ENCODE results near the gene CBY2.
A peak's percentile ranks its signal among the peaks of the same experiment; 100 is the strongest.
"Not testable (repeated sequence)": the region's sequence is repeated elsewhere in the genome, so short reads cannot be mapped to it uniquely, and the experiment has no call there.

The CBY2 gene, protein sequence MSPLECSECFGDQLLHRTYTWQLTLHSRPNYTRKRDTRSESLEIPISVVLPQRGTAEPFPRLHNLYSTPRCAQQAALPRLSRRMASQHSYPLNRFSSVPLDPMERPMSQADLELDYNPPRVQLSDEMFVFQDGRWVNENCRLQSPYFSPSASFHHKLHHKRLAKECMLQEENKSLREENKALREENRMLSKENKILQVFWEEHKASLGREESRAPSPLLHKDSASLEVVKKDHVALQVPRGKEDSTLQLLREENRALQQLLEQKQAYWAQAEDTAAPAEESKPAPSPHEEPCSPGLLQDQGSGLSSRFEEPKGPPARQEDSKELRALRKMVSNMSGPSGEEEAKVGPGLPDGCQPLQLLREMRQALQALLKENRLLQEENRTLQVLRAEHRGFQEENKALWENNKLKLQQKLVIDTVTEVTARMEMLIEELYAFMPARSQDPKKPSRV

DNA sequence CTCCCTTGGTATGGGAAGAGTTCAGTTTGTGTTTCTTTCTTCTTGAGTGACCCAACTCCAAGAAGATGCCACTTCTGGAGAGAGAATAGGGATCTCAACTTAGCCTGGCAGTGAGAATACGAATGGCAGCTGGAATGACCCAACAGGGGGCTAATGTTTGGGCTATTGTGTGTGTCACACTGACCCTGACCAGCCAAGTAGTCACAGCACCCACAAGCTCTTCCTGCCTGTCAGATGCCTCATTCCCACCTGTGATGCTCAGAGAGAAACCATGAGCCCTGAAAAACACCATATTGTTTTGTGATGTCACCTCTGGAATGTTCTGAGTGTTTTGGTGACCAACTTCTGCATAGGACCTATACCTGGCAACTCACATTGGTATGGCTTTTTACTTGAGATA lies at the start of gene CBY2:
Gene CBY2, plus strand, starts transcription at position 233 of the 400 bp plus-strand sequence. Its CDS starts 71 bp downstream, at position 304.
- DNase-seq (ENCODE audit: low spot score) (no peak), FAIRE-seq (no peak)

DNA sequence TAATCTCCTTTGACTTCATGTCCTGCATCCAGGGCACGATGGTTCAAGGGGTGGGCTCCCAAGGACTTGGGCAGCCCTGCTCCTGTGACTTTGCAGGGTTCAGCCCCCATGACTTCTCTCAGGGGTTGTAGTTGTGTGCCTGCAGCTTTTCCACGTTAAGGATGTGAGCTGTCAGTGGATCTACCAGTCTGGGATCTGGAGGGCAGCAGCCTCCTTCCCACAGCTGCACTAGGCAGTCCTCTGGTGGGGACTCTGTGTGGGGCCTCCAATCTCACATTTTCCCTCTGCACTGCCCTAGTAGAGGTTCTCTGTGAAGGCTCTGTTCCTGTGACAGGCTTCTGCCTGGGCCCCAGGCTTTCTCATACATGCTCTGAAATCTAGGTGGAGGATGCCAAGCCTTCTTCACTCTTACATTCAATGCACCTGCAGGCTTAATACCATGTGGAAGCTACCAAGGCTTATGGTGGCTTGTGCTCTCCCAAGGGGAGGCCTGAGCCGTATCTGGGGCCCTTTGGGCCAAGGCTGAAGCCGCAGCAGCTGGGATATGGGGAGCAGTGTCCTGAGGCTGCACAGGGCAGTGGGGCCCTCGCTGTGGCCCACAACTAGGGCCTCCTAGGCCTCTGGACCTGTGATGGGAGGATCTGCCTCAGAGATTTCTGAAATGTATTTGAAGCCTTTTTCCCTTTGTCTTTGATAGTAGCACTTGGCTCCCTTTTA lies 47.3 kb upstream of the CBY2 start:
- DNase-seq (ENCODE audit: low spot score): no peak
- FAIRE-seq: no peak

DNA sequence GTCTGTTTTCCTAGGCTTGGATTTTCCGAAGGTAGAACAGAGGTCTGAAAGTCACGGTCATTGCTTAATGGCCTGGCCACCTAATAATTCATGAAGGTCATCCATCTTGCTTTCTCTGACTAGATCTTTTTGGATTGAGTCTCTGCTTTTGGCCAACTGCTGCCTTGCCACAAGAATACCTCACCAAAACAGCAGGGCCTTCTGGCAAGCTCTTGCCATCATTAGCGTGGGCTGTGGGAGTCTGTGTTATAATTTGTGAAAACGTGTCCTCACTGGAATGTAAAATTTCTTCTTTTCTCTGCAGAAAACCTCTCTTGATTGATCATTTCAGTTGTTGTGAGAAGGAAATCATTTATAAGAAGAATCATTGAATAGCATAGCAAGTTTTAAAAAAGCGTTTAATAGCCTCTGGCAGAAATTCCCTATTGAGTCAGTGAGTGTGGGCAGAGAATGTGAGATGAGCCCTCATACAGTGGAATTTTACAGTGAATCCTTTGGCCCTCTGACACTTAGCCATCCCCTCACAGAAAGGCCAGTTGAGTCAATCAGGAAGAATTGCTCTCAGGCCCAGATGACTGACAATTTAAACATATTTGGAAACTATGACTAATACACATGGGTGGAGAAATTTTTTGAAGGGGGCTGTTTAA lies 43.4 kb upstream of the CBY2 start:
- FAIRE-seq: no peak
- no peak for DNase-seq (ENCODE audit: low spot score)

DNA sequence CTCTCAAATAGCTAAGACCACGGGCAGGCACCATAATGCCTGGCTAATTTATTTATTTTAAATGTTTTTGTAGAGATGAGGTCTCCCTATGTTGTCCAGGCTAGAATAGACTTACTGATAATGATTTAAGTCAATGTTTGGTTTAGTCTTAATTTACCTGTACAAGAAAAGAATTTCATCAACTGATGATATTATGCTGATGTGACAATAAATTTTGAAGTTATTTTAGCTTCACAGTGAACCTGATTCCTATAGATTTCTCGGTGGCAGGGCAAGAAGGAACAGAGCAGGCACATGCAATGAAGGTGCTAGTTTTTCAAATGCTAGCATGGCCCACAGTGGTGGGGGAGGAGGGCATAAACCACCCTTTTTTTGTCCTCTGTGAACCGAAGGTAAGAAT lies 42.6 kb upstream of the CBY2 start:
- FAIRE-seq: no peak
- DNase-seq (ENCODE audit: low spot score): no peak

DNA sequence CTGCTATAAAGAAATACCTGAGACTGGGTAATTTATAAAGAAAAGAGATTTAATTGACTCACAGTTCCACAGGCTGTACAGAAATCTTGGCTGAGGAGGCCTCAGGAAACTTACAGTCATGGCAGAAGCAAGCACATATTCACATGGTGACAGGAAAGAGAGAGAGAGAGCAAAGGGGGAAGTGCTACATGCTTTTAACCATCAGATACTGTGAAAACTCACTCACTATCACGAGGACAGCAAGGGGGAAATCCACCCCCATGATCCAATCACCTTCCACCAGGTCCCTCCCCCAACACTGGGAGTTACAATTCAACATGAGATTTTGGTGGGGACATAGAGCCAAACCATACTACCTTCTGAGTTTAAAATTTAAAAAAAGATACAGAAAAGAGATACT lies 41.7 kb upstream of the CBY2 start:
- not testable (repeated sequence) for DNase-seq (ENCODE audit: low spot score); FAIRE-seq

DNA sequence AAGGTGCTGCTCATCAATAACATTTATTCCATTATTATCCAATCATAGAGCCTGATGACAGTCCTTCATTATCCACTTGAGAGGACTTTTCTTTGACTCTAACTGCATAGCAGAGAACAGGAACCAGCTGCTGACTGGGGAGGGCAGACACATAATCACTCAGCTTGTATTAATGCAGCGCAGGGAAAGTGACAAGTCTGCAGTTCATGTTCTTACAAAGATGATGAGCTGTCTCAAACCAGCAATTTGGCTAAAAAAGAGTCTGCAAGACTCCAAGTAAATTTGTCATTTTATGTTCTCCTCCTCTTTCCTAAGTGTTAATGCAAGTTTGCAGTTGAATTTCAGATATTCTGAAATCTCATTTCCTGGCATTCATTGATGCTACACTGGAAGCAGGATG lies 40.0 kb upstream of the CBY2 start:
- DNase-seq (ENCODE audit: low spot score) (no peak), FAIRE-seq (no peak)

DNA sequence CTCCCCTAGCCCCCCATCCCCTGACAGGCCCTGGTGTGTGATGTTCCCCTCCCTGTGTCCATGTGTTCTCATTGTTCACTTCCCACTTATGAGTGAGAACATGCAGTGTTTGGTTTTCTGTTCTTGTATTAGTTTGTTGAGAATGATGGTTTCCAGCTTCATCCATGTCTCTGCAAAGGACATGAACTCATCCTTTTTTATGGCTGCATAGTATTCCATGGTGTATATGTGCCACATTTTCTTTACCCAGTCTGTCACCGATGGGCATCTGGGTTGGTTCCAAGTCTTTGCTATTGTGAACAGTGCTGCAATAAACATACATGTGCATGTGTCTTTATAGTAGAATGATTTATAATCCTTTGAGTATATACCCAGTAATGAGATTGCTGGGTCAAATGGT lies 39.2 kb upstream of the CBY2 start:
- not testable (repeated sequence) for DNase-seq (ENCODE audit: low spot score); FAIRE-seq

DNA sequence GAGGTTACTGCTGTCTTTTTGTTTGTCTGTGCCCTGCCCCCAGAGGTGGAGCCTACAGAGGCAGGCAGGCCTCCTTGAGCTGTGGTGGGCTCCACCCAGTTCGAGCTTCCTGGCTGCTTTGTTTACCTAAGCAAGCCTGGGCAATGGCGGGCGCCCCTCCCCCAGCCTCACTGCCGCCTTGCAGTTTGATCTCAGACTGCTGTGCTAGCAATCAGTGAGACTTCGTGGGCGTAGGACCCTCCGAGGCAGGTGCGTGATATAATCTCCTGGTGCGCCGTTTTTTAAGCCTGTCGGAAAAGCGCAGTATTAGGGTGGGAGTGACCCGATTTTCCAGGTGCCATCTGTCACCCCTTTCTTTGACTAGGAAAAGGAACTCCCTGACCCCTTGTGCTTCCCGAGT lies 32.5 kb upstream of the CBY2 start:
- DNase-seq (ENCODE audit: low spot score); FAIRE-seq: not testable (repeated sequence)

DNA sequence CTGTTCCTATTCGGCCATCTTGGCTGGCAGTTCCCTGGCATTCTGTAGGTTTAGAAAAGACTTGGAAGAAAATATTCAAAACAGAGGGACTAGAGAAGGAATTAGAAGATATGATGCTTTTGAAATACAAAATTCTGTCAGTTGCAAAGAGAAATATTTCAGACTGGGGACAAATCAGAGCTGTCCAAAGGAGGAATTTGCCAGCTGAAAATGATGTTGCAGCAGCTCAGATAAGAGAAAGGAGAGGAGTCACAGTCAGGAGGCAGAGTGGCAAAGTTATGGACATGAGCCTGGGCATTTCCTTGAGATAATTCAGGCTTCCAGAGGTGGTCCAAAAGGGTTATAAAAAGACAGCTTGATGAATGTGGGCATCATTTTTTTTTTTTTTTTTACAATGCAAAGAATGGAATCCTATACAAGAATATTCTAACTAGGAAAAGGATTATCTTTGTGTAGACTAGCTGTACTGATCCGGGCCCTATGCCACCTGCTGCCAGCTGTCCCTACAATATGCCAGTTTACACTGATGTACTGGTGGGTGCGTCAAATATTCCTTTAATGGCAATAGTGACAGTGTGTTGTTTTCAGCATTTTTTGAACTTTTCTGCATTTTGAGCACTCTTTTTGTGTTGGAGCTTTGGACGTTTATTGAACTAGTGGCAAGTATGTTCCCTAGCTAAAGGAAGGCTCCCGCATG lies 31.8 kb upstream of the CBY2 start:
- no peak for DNase-seq (ENCODE audit: low spot score)
- FAIRE-seq: no peak

DNA sequence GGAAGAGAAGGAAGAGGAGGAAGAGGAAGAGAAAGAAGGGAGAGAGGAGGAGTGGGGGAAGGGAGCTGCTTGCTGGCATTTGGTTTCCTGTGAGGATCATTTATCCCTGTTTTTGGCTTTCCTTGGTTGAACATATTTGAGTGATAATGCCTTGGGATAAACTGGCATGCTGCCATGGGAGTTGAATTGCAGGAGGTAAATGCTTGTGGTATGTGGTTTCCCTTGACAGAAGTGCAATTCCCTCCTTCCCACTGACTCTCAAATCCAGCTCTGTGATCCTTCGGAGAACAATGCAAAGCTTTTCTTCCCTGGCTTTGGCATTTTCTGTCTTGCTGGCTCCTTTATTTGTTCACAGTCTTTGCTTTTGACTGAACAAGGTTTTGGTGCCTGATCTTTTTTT lies 27.2 kb upstream of the CBY2 start:
- DNase-seq (ENCODE audit: low spot score) (peak; percentile 51), FAIRE-seq (peak; percentile 4)

DNA sequence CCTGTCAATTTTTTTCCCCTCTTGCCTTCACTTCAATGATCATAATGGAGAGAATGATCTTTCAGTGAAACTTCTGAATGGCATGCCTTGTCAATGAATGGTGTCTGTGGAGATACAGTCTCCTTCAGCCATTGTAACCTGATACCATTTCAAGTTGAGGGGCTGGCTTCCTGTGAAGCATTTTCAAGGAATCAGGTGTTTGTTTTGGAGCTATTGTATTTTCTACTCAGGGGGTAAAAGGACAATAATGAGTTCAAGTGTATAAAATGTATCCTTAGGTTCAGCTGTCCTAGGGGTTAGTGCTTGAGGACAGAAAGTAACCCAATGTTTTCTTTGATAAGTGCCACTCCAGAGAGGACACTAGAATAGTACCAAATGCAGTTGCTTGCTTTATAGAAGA lies 23.8 kb upstream of the CBY2 start:
- DNase-seq (ENCODE audit: low spot score) (no peak), FAIRE-seq (no peak)

DNA sequence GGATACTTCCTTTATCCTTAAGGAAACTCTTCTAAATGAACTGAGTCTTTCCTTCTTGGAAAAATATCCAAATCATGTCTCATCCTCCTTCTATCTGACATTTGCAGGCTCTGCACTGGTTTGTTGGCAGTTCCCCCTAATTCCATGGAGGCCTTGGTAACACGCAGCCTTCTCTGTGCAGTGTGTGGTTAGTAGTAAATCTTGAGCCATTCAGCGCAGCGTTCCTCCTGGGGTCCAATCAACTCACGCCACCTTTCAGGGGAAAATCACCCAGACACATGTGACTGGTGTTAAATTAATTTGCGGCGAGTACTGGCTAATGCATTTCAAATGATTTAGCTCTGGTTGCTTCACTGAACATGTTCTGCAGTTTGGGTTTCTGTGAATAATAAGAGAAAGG lies 21.0 kb upstream of the CBY2 start:
- FAIRE-seq: no peak
- DNase-seq (ENCODE audit: low spot score): no peak

DNA sequence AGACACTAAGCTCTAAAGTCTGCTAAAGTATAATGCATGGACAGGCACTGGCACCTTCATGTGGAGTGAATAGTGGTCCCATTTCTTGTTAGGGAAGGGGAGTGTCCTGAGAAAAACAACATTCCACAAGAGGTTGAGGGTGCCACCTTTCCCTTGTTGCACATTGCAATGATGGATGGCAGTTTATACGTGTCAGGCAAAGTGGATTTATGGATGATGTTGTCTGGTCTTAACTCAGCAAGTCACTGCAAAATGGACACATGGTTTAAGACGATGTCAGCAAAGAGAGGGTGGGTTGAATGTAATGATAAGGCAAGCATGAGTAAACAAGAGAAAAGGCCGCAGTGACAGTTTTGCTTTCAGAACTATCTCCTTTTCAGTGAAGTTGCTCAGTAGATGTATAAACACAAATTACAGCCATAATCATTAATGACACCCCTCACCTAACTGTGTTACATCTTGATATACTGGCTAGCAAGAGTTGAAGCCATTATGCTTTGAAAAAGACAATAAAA lies 19.6 kb upstream of the CBY2 start:
- FAIRE-seq: no peak
- DNase-seq (ENCODE audit: low spot score): no peak

DNA sequence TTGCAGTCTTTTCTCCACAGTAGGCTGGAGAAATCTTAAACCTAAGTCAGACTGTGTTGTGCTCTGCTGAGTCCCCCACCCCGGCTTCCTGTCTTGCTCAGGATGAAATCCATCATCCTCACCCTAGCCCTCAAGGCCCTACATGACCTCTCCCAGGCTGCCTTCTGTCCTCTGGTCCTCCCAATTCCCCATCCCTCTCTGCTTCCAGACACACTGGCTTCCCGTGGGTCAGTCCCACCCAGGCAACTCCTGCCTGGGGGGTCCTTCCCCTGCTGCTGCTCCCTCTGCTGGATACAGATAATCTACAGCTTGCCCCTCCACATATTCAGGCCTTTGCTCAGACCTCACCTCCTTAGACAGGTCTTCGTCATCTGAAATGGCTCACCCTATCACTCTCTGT lies 18.4 kb upstream of the CBY2 start:
- DNase-seq (ENCODE audit: low spot score) (no peak), FAIRE-seq (no peak)

DNA sequence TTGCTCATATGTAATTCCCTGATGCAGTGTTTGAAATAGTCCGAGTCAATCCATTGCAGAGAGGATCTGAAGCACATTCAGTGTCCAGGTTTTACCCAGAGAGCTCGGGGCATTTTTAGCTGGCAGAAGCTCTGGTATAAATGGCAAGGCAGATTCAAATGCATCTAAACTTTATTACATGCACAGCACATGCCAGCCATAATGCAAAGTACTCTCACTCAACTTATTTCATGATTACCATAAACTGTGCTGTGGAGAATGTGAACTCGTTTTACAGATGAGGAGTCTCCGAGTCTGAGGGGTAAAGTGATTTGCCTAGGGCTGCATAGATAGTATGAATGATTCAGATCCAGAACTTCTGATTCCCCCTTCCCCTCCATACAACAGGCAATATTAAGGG lies 13.5 kb upstream of the CBY2 start:
- no peak for FAIRE-seq
- DNase-seq (ENCODE audit: low spot score): no peak

DNA sequence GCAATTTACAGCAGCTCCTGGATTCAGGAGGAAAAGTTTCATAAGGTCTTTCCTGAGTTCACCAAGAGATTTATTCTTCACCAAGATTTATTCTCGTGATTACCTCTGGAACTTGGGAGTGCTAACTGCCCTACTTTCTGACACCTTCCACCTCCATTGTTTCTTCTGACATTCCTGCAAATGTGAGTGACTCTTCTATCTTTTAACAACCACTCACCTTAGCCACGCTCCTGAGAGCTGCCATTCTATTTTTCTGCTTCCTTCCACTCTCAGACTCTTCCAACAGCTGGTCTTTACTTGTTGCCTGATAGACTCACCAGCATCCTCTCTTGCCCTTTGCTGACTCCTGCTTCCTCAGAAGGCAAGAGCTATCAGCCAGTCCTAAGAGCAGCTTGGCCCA lies 11.5 kb upstream of the CBY2 start:
- DNase-seq (ENCODE audit: low spot score) (no peak), FAIRE-seq (no peak)

DNA sequence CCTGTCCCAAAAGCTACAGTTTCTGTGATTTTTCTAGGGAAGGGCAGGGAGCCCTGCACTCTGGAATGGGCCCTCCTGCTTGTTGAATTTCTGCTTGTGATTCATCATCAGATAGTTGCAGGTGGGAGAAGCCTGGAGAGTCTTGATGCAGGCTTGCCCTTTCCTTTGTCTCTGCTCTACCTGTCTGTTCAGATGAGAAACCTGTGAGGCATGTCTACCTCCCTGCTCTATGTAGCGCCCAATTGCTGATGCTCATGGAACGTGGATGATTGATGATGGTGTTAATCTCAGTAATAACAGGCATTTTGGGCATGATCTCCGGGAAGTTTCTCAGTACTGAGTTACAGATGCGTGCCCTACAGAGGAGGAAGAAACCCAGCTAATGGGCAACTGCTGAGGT lies 10.9 kb upstream of the CBY2 start:
- DNase-seq (ENCODE audit: low spot score) (no peak), FAIRE-seq (no peak)

DNA sequence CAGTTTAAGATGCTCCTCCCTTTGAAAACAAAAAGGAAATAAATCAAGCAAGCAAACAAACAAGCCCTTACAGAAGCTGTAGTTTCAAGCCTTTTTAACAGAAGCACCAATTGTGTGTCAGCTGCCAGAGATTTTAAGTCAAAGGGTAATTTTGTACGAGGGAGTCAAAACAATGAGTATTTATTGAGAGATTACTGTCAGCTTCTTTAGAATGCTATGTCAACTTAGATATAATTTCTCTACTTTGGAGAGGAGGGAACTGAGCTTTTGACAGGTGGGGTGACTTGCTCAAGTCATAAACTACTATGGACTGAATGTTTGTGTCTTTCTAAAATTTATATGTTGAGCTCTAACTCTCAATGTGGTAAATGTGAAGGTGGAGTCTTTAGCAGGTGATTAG lies 10.5 kb upstream of the CBY2 start:
- no peak for DNase-seq (ENCODE audit: low spot score)
- FAIRE-seq: no peak

DNA sequence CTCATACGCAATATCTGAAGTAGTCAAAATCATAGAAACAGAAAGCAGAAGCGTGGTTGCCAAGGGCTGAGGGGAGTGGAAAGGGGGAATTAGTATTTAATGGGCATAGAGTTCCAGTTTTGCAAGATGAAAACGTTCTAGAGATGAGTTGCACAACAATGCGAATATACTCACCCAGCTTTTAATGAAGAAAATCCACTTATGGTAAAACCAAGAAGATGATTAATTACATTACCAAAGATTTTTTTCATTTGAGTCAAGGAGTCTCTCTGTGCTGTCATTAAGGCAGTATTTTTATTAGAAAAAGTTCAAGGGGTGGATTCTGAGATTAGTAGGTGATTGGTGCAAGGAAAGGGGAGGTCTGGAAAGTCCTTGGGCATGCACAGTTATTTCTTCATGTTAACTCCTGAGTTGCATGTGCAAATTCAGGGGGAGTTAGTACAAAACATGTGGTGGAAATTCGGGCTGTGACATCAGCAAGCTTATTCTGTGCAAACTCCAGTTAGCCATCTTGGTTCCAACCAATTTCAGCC lies 6.9 kb upstream of the CBY2 start:
- FAIRE-seq (no peak), DNase-seq (ENCODE audit: low spot score) (no peak)

DNA sequence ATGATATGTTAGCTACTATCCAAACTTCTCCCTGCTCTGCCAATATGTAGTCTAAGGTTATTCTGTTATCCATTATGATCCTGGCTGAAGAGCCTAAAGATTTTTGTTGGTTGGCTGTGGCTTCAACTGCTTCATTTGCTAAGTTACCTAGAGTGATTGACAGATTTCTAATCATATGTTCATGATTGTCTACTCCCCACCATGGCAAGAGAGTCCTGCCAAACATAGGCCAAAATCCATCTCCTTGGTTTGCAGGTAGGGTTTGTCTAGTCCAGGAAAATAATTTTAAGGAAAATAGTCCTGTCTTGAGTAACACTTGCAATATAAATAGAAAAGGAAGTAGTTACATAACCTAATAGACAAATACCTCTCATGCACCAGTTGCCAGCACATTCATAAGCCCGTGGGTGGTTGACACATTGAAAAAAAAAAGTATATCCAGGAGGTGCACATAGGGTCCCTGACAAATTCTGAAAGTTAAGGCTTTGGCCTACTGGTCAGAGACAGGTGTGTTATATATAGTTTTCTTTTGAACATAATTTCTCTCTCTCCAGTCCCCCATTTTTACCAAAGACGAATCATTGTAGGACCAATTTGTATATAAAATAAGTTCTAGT lies 5.4 kb upstream of the CBY2 start:
- FAIRE-seq: no peak
- no peak for DNase-seq (ENCODE audit: low spot score)
